GM12878 (cell line): Measurements from ENCODE around the gene CNN3. TPM values are rescaled to one million over a fixed set of nuclear protein-coding genes. Genes with fewer than 3 reads are reported as not detected.

Experiments
- ATAC-seq: fragments of 200-7000 bp; cut with Tn5 transposase; 3 replicates; pipeline ENCODE4 v1.9.1; 2020; ENCODE audit warnings: mild to moderate bottlenecking, moderate library complexity
- Bru-seq: library from RNA; stranded (reverse); fragments of 400-500 nt; gene quantifications from one replicate; lab custom pipeline; 2021; lab: Mats Ljungman, UMichigan
- BruChase-seq, 2 experiments: library from RNA; stranded (reverse); fragments of 400-500 nt; gene quantifications; one replicate each; lab custom pipeline; 2021; lab: Mats Ljungman, UMichigan
- BruUV-seq: library from RNA; stranded (reverse); fragments of 400-500 nt; replicated peaks from 2 replicates; lab custom pipeline; 2021; lab: Mats Ljungman, UMichigan
- CTCF ChIA-PET: fragments of 300-600 bp; sonication (Branson Sonifier 250); formaldehyde crosslinking; extraction: SDS; loops from one replicate; lab custom pipeline; 2021; ENCODE audit warnings: inconsistent platforms; lab: Yijun Ruan, JAX
- POLR2A ChIA-PET: fragments of 350-600 bp; formaldehyde crosslinking; extraction: SDS; loops from one replicate; lab custom pipeline; 2021; ENCODE audit warnings: inconsistent platforms; lab: Charles Lee
- RAD21 ChIA-PET: fragments of 300-600 bp; sonication (Branson Sonifier 250); formaldehyde crosslinking; loops from one replicate; lab custom pipeline; 2023; ENCODE audit warnings: antibody characterized with exemption; ENCODE audit not compliant: unreplicated experiment; lab: Charles Lee
- SMC1A ChIA-PET: fragments of 300-600 bp; sonication (Branson Sonifier 250); formaldehyde crosslinking; loops from one replicate; lab custom pipeline; 2023; ENCODE audit not compliant: unreplicated experiment, uncharacterized antibody; lab: Charles Lee
- DNase-seq: peaks from one replicate; pipeline ENCODE4 v3.0.0-alpha.2; 2011; ENCODE audit warnings: low read depth, low spot score
- FAIRE-seq: peaks from 3 replicates; lab custom pipeline; 2011; peaks lifted over from hg19 to GRCh38; lab: Jason Lieb, UNC
- H2AFZ ChIP-seq: 2 replicates; pipeline ENCODE4 v1.6.0; 2011; ENCODE audit warnings: low read depth, low read length, control low read depth; ENCODE audit not compliant: control insufficient read depth
- H3K27ac ChIP-seq: 2 replicates; pipeline ENCODE4 v1.5.1; 2011; ENCODE audit warnings: control low read depth; ENCODE audit not compliant: control insufficient read depth, insufficient read depth
- H3K27me3 ChIP-seq, 2 experiments: replicated peaks in 1 of 2; 2 replicates each; pipeline versions ENCODE4 v1.6.0 to v1.6.1; 2011; ENCODE audit warnings: low read length in 1 of 2; ENCODE audit not compliant: control insufficient read depth in 2 of 2, insufficient read depth in 2 of 2
- H3K36me3 ChIP-seq, 2 experiments: 2 replicates each; pipeline ENCODE4 v1.5.1; 2011; ENCODE audit warnings: low read length in 1 of 2; ENCODE audit not compliant: control insufficient read depth in 2 of 2, insufficient read depth in 2 of 2
- H3K4me1 ChIP-seq: 2 replicates; pipeline ENCODE4 v1.6.1; 2011; ENCODE audit warnings: mild to moderate bottlenecking, low read length, moderate library complexity, mixed read lengths; ENCODE audit not compliant: control insufficient read depth, insufficient read depth
- H3K4me2 ChIP-seq: 2 replicates; pipeline ENCODE4 v1.6.0; 2011; ENCODE audit warnings: control low read depth; ENCODE audit not compliant: control insufficient read depth, insufficient read depth
- H3K4me3 ChIP-seq: fragments of 200-600 bp; sonication (generic); 2 replicates; pipeline ENCODE4 v1.5.1; 2016
- H3K79me2 ChIP-seq: 2 replicates; pipeline ENCODE4 v1.6.0; 2011; ENCODE audit warnings: low read length; ENCODE audit not compliant: control insufficient read depth, insufficient read depth
- H3K9ac ChIP-seq: 2 replicates; pipeline ENCODE4 v1.8.0; 2011; ENCODE audit warnings: low read length, control low read depth, mixed read lengths; ENCODE audit not compliant: control insufficient read depth, insufficient read depth
- H3K9me3 ChIP-seq: replicated peaks from 3 replicates; pipeline ENCODE4 v1.5.1; 2011; ENCODE audit warnings: mild to moderate bottlenecking, low read length; ENCODE audit not compliant: control insufficient read depth, insufficient read depth
- H4K20me1 ChIP-seq: 2 replicates; pipeline ENCODE4 v1.6.0; 2011; ENCODE audit not compliant: control insufficient read depth, insufficient read depth
- BACH1 ChIP-seq: fragments of 450-650 bp; IDR thresholded peaks from 2 replicates; pipeline ENCODE4 v1.6.1; 2017; ENCODE audit warnings: mild to moderate bottlenecking, borderline replicate concordance
- CREB1 ChIP-seq: IDR thresholded peaks from 2 replicates; pipeline ENCODE4 v1.6.1; 2012; ENCODE audit warnings: low read depth, mild to moderate bottlenecking, inconsistent platforms
- EGR1 ChIP-seq, 2 experiments: IDR thresholded peaks; 1 replicate in 1 of 2; 2 replicates in 1 of 2; pipeline ENCODE4 v1.6.1; 2011 to 2012; ENCODE audit warnings: low read depth in 2 of 2, low read length in 2 of 2, borderline replicate concordance in 1 of 2, mild to moderate bottlenecking in 1 of 2, moderate library complexity in 1 of 2
- ELK1 ChIP-seq: IDR thresholded peaks from 2 replicates; pipeline ENCODE4 v1.6.1; 2012; ENCODE audit warnings: low read depth, low read length, improper control_type of control experiment
- ETV6 ChIP-seq, 2 experiments: fragments of 450-650 bp in 1 of 2; IDR thresholded peaks in 1 of 2; conservative IDR thresholded peaks in 1 of 2; 2 replicates each; pipeline ENCODE4 v1.6.1; 2014; ENCODE audit warnings: antibody characterized with exemption in 1 of 2, borderline replicate concordance in 1 of 2, low read depth in 1 of 2, mild to moderate bottlenecking in 1 of 2, moderate library complexity in 1 of 2
- HDAC6 ChIP-seq: fragments of 200-600 bp; sonication (generic); IDR thresholded peaks from one replicate; pipeline ENCODE4 v1.8.0; 2017; ENCODE audit warnings: antibody characterized with exemption; ENCODE audit not compliant: unreplicated experiment
- MEF2B ChIP-seq: fragments of 450-650 bp; IDR thresholded peaks from 2 replicates; pipeline ENCODE4 v1.6.1; 2018; ENCODE audit warnings: mild to moderate bottlenecking, moderate library complexity; ENCODE audit not compliant: partially characterized antibody, poor library complexity, severe bottlenecking
- NR2F1 ChIP-seq: fragments of 450-650 bp; conservative IDR thresholded peaks from 2 replicates; pipeline ENCODE4 v1.6.1; 2017; ENCODE audit warnings: mild to moderate bottlenecking
- POLR2A ChIP-seq: IDR thresholded peaks from 2 replicates; pipeline ENCODE4 v1.6.1; 2011; ENCODE audit warnings: low read depth, mild to moderate bottlenecking, low read length
- POLR2AphosphoS2 ChIP-seq: IDR thresholded peaks from 2 replicates; pipeline ENCODE4 v1.6.1; 2011; ENCODE audit warnings: low read depth, mild to moderate bottlenecking, low read length, improper control_type of control experiment, moderate library complexity
- SREBF1 ChIP-seq: IDR thresholded peaks from 2 replicates; pipeline ENCODE4 v1.6.1; 2012; ENCODE audit warnings: mild to moderate bottlenecking, low read length
- SRF ChIP-seq, 2 experiments: IDR thresholded peaks; 2 replicates each; pipeline ENCODE4 v1.6.1; 2011; ENCODE audit warnings: low read depth in 2 of 2, low read length in 2 of 2, mild to moderate bottlenecking in 1 of 2, moderate library complexity in 1 of 2
- TAF1 ChIP-seq: IDR thresholded peaks from 2 replicates; pipeline ENCODE4 v1.6.1; 2011; ENCODE audit warnings: mild to moderate bottlenecking, low read depth, low read length, borderline replicate concordance
- WRNIP1 ChIP-seq: IDR thresholded peaks from 2 replicates; pipeline ENCODE4 v1.6.1; 2011; ENCODE audit warnings: low read depth, low read length, improper control_type of control experiment, borderline replicate concordance
- ZNF207 ChIP-seq: fragments of 450-650 bp; IDR thresholded peaks from 2 replicates; pipeline ENCODE4 v1.6.1; 2014; ENCODE audit warnings: antibody characterized with exemption, mild to moderate bottlenecking, borderline replicate concordance
- WGBS: methylation state at CpG from one replicate; pipeline ENCODE4 v1.1.6; 2016; ENCODE audit warnings: low lambda C conversion rate; ENCODE audit not compliant: insufficient replicate concordance, insufficient coverage; ENCODE audit errors: missing lambda C conversion rate; 5-methylcytosine and 5-hydroxymethylcytosine counted together
- in situ Hi-C: fragments of 300-500 bp; cut with MboI; formaldehyde crosslinking; loops from 9 replicates; pipeline ENCODE4 v1.14.3; 2018; ENCODE audit warnings: mixed read lengths
- intact Hi-C: fragments of 100-400 bp; cut with micrococcal nuclease; formaldehyde crosslinking; loops from one replicate; pipeline ENCODE4 v1.14.2; 2022; ENCODE audit not compliant: unreplicated experiment
- long read RNA-seq, 2 experiments: library from polyadenylated mRNA; unstranded; transcript quantifications; one replicate each; pipeline ENCODE4 v2.0.0, GENCODE V29; 2019 to 2020
- polyA minus RNA-seq, 3 experiments: library from RNA; depleted of rRNA, polyadenylated mRNA; stranded (reverse); fragments of >200 nt; gene quantifications; 2 replicates each; pipeline ENCODE4 v1.2.3, GENCODE V29; 2011
- polyA plus RNA-seq, 11 experiments: library from polyadenylated mRNA; depleted of rRNA in 4 of 11; unstranded in 6 of 11; stranded (reverse) in 5 of 11; fragments of >200 nt; fragmentation: Nextera tagmentation in 4 of 11; fragmentation: Illumina TruSeq in 1 of 11; extraction: Ambion mirVana in 4 of 11; extraction: Trizol in 1 of 11; gene quantifications; 1 replicate in 1 of 11; 2 replicates in 10 of 11; pipeline versions ENCODE4 v1.2.1 to v1.2.3, GENCODE V29; 2011 to 2016; ENCODE audit warnings: inconsistent platforms in 2 of 11, missing spikeins in 2 of 11, low read depth in 1 of 11
- total RNA-seq, 4 experiments: library from RNA; depleted of rRNA in 3 of 4; stranded (reverse); fragments of >200 nt in 3 of 4; fragmentation: Illumina TruSeq in 1 of 4; extraction: Trizol in 1 of 4; gene quantifications; 2 replicates each; pipeline versions ENCODE4 v1.2.1 to v1.2.3, GENCODE V29; 2013 to 2021

The CNN3 gene
- total RNA-seq (2013; cell fraction: nucleolus; rRNA removed) = 0.19 TPM in 1 of 2 replicates, not detected in the other
- 34.8 and 38.7 TPM in 2 replicates for total RNA-seq (2014; rRNA removed)
- total RNA-seq (2014; rRNA removed; fragmentation: Illumina TruSeq; extraction: Trizol) = 31.1 and 33.5 TPM in 2 replicates
- total RNA-seq (2021) = 29.4 and 34.6 TPM in 2 replicates
- 9.9 TPM for polyA plus RNA-seq (2011; ENCODE audit: low read depth)
- polyA plus RNA-seq (2011; rRNA removed) = 0.16 and 0.20 TPM in 2 replicates
- 0.12 and 0.15 TPM in 2 replicates for polyA plus RNA-seq (2011; cell fraction: cytosol; rRNA removed)
- 0.10 and 0.16 TPM in 2 replicates for polyA plus RNA-seq (2011; cell fraction: nucleus; rRNA removed)
- polyA plus RNA-seq (2012) = 11.9 and 13.5 TPM in 2 replicates
- 34.1 and 38.0 TPM in 2 replicates for polyA plus RNA-seq (2014; fragmentation: Illumina TruSeq; extraction: Trizol)
- polyA plus RNA-seq (2014; fragmentation: Nextera tagmentation; extraction: Ambion mirVana) = 10 to 100 TPM; 17.0 to 19.9 TPM
- polyA plus RNA-seq (2014; rRNA removed) = 32.8 and 35.0 TPM in 2 replicates
- 10 to 100 TPM; 47.0 to 48.4 TPM for polyA plus RNA-seq (2016; fragmentation: Nextera tagmentation; extraction: Ambion mirVana)
- polyA minus RNA-seq (2011; rRNA and poly(A)+ RNA removed) = 1.1 TPM in 1 of 2 replicates, not detected in the other
- not detected in 2 replicates for polyA minus RNA-seq (2011; cell fraction: cytosol; rRNA and poly(A)+ RNA removed)
- not detected in 2 replicates for polyA minus RNA-seq (2011; cell fraction: nucleus; rRNA and poly(A)+ RNA removed)
- Bru-seq, nascent RNA = percentile 37 among the genes with signal in this experiment
- percentile 36 among the genes with signal in this experiment for BruChase-seq, experiment 1, labeled RNA remaining after a 6-hour chase
- BruChase-seq, experiment 2, labeled RNA remaining after a 2-hour chase = percentile 33 among the genes with signal in this experiment
- long read RNA-seq, experiment 1, transcript CNN3-201 (7 exons, 2,165 nt) = major isoform, 5 of 5 reads
- long read RNA-seq, experiment 1, partial matches to known transcripts = 0 of 5 reads
- long read RNA-seq, experiment 1, other reads (novel, unspliced or antisense) = 0 of 5 reads
- long read RNA-seq, experiment 2, transcript CNN3-201 (7 exons, 2,165 nt) = major isoform, 8 of 9 reads
- long read RNA-seq, experiment 2, partial matches to known transcripts = 0 of 9 reads
- long read RNA-seq, experiment 2, other reads (novel, unspliced or antisense) = 1 of 9 reads

GRCh38 chr1:94926915-94927404, at the start of gene CNN3:
TSS of gene CNN3 (minus strand) at chr1:94927110. CDS start at chr1:94926894, 216 bp downstream.
- ChIA-PET SMC1A (no interaction called here), POLR2A (no interaction called here), RAD21 (no interaction called here), CTCF (no interaction called here)
- BruUV-seq = no TSS peak
- Histone ChIP-seq H3K79me2 (peaks cover 2% of the 10 kb centered on the region; the same call in 1 of the 2 replicates), H3K27ac (peak within 1 kb of the TSS; percentile 37; the same call in 1 of the 2 replicates), H3K4me1 (no peaks in the 10 kb centered on the region), H3K9me3 (no peaks in the 10 kb centered on the region), H4K20me1 (no peaks in the 10 kb centered on the region), H3K4me3 (peak within 1 kb of the TSS; percentile 54), H3K4me2 (peak within 1 kb of the TSS; percentile 54), H2AFZ (peak within 1 kb of the TSS; percentile 52), H3K9ac (peak within 1 kb of the TSS; percentile 57), H3K36me3 (no peaks in the 10 kb centered on the region), H3K27me3 (peaks cover 3 to 7% of the 10 kb centered on the region in 2 experiments; a peak in 3 of 4 replicates)
- WGBS = 31% methylated on average over 25 of the region's 57 CpGs
- in situ Hi-C loops = no loop called here
- TF ChIP-seq SRF (IDR thresholded peaks at IDR 0.05; ENCODE audit: low read depth in 2 of 2, low read length in 2 of 2) = no peak
- no peak for TF ChIP-seq ZNF207
- TF ChIP-seq ETV6 (conservative IDR thresholded peaks at IDR 0.05 in 1 of 2, IDR thresholded peaks at IDR 0.05 in 1 of 2; ENCODE audit: borderline replicate concordance in 1 of 2, low read depth in 1 of 2) = no peak
- no peak for TF ChIP-seq POLR2AphosphoS2
- TF ChIP-seq HDAC6 = no peak
- peak; percentile 91 for TF ChIP-seq POLR2A
- no peak for TF ChIP-seq WRNIP1
- TF ChIP-seq ELK1 = no peak
- no peak for TF ChIP-seq SREBF1
- TF ChIP-seq MEF2B = no peak
- TF ChIP-seq BACH1 = no peak
- TF ChIP-seq CREB1 = no peak
- TF ChIP-seq NR2F1 = no peak
- TF ChIP-seq EGR1 (IDR thresholded peaks at IDR 0.05; ENCODE audit: borderline replicate concordance in 1 of 2, low read depth in 2 of 2, low read length in 2 of 2) = peak in 1 of 2 experiments; percentile 88; a peak in 2 of 3 replicates
- TF ChIP-seq TAF1 = peak; percentile 48; the same call in 1 of the 2 replicates
- FAIRE-seq (no peak), DNase-seq (peak; percentile 4), ATAC-seq (peak; percentile 74)
- intact Hi-C loops = no loop called here
